Activated CD4-positive, alpha-beta T cell treated with anti-CD3 and anti-CD28 coated beads for 24 hours (primary cell): Measurements from ENCODE around the gene TNS4.

ENCODE experiments used
- DNase-seq, 2 donors: peaks; one replicate each; pipeline ENCODE4 v3.0.0-alpha.2; 2020; ENCODE audit warnings: low read depth in 2 of 2

The TNS4 gene

DNA sequence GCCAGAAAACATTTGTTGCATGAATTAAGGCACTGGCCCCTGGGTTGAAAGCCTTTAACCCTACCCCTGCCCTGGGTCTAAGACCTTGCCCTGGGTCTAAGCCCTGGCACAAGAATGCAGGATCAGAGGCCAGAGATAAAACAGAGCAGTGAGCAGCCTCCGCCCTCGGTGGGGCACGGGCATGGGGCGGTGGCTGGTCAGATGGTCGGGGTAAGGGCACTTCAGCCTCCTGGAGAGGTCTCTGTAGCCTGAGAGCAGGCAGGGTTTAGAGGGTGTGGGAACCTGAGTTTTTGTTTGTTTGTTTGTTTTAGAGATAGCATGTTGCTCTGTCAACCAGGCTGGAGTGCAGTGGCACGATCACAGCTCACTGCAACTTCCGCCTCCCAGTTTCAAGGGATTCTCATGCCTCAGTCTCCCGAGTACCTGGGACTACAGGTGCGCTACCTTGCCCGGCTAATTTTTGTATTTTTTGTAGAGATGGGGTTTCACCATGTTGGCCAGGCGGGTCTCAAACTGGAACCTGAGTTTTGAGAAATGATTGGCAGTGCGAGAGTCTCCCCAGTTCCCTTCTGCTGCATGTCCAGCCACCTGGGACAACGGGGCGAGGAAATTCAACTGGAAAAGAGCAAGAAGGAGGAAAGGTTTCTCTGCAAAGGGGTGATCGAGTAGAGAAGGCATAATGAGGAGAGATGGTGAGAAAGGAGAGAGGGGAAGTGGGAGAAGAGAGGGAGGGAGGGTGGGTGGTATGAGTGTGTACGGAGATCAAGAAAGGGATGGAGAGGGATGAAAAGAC is 27.7 kb downstream of the TNS4 start:
- DNase-seq, result no peak

- DNase-seq, result no peak
These were observed 28.5 kb downstream of the TNS4 start for GRCh38 chr17:40472733-40473452.

- DNase-seq, result no peak
These were observed 29.3 kb downstream of the TNS4 start for GRCh38 chr17:40471846-40472732.

DNA sequence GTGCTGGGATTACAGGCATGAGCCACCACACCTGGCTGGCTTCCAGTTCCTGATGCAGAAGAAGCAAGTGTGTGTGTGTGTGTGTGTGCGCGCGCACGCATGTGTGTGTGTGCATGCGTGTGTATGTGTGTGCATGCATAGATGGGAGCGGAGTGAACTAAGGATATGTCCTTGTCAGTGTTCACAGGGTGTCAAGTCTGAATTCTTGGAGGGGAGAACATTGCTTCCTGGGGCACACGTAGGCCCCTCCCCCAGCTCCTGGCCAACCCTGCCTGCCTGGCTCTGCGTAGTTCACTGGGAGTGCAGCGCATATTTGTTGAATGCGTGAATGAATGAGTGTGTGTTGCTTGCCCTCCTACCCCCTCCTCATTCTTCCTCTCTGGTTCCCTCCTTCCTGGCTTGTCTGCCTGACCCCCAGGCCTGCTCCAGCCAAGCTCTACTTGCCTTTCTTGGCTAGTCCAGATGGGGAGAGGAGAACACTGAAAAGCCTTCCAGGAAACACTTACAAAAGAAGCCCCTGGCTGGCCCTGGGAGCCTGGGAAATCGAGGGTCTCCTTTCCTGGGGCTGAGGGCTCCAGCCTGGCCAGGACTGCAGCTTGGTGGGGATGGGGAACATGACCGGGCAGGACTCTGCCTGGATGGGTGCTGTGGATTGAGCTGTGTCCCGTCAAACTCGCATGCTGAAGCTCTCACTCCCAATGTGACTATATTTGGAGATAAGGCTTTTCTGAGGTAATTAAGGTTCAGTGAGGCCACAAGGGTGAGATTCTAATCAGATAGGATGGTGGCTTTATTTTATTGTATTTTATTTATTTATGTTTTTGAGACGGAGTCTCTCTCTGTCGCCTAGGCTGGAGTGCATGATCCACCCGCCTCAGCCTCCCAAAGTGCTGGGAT is 30.2 kb downstream of the TNS4 start:
- DNase-seq, result no peak

- no peak for DNase-seq
These were observed 31.4 kb downstream of the TNS4 start for GRCh38 chr17:40469805-40470675.

- no peak for DNase-seq
These were observed 32.9 kb downstream of the TNS4 start for GRCh38 chr17:40468560-40468959.

GRCh38 chr17:40467281-40467867 is 34.0 kb downstream of the TNS4 start:
- no peak for DNase-seq

DNA sequence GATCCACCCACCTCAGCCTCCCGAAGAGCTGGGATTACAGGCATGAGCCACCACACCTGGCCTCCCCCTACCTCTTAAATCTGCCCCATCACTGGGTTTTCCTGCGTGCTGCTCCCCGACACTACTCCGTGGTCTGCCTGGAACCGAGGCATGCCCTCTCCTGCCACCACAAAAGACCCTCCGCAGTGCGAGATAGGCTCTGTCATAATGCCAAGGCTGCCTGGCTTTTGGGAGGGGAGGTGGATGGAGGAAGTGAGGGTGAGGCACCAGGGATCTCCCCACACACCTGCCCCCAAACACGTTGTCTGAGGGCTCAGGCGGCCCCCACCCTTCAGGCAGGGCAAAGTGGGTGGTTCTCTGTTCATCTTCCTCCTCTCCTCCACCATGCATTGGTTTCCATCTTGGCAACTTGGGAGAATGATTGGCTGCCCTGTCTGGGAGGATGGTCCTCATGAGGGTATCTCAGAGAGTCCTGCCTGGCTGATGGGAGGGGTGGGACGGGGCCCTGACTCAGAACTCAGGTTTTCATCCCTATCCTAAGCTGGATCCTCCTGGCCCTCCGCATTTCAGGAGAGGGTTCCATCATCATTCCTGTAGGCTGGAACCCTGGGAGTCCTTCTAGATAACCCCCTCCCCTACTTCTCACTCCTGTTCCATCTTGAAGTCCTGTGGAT is 35.0 kb downstream of the TNS4 start:
- DNase-seq, result no peak

DNA sequence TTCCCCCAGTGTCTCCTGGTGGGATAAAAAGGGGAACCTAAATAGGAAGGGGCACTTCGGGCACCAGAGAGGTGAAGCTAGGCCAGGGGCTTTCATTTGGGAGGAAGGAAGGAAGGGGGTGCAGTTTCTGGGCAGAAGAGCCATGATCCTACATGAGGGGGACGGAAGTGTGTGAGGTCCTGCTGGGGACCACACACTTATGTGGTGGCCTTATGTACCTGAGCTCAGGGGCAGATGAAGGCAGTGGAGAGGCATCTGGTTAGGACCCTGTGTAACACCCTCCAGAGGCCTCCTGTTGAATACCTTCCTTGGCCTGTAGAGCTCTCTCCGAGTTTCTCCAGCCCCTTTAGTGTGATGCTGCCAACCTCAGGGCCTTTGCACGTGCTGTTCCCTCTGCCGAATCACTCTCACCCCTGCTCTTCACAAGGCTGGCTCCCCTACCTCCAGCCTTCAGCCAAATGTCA is 37.0 kb downstream of the TNS4 start:
- no peak for DNase-seq

DNA sequence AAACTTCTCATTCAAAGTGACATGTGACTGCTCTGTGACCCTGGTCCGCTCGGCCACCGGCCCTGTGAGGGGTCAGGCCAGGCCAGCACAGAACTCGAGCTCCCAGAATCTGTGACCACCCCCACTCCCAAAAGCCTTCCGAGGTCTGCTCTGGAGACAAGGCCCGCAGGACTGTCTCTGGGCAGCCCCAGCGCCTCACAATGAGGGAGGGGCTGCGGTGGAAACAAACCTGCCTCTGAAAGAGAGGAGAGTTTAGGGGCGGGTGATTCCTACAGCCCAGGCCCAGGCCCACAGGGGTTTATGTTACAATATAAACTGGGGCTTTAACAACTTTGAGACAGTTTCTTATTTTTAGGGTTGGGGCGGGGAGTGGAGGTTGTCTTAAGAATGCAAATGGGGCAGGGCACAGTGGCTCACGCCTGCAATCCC is 38.3 kb downstream of the TNS4 start:
- DNase-seq, result no peak

DNA sequence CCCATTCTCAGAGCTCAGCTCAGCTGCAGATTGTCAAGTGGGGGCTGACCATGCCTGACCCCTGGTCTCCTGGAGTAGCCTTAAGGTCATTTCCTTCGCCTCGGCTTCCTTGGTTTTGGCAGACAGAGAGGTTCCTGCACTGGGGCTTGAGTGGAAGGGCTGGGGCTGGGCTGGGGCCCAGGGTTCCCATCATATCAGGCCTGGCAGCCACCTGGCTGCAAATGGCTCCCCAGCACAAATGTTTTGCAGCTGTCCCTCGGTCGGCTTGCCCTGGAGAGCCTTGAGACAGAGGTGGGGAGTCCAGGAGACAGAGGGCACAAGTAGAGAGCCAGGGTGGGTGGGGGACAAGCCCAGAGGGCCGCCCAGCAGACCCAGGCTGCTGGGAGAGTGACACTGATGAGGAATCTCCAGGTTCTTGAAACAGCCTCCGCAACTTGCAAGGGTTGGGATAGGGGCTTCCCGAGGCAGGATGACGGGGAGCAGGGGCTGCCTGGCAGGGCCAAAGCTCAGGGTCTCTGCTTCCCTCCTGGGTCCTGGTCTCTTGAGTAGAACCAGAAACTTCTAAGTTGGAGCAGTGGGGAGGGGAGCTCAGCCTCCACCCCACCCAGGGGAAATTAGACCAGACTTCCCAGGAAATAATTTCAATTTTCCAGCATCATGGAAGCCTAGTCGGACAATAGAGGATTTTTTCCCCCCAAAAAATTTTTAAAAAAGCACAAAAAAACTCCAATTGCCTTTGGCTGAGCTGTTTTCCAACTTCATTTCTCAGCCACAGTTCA is 38.9 kb downstream of the TNS4 start:
- DNase-seq, result no peak

GRCh38 chr17:40461732-40462342 is 39.6 kb downstream of the TNS4 start:
- DNase-seq, result no peak

DNA sequence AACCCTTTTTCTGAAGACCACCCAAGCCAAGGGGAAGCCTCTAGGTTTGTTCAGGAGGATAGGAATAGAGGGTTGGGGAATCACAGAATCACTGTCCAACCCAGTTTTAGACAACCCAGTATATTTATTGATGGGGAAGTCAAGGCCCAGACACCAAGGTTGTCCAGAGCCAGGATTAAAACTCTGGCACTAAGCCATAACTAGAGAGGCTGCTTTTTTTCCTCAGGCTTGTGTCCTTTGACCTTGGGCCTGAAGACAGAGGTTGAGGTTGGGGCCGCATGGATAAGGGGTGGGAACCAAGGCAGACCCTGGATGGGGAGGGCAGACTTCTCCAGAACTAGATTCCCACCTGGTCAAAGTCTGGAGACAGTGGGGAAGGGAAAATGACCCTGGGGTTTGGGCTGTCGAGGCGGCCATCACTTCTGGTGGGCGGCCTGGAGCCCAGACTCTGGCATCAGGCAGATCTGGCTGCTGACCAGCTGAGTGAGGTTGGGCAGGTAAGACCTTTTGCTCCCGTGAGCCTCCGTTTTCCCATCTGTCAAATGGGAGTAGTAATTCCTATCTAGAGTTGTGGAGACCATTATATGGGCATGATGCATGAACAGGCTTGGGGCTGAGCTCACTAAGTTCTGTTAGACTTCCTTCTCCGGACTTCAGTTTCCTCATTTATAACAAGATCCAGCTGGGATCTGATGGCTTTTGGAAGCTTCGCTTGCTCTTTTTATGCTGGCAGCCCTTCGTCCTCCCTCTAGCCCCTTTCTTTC is 40.3 kb downstream of the TNS4 start:
- no peak for DNase-seq

- no peak for DNase-seq
These were observed 40.8 kb downstream of the TNS4 start for GRCh38 chr17:40460604-40460967.

GRCh38 chr17:40459636-40460603 is 41.5 kb downstream of the TNS4 start:
- DNase-seq, result no peak

DNA sequence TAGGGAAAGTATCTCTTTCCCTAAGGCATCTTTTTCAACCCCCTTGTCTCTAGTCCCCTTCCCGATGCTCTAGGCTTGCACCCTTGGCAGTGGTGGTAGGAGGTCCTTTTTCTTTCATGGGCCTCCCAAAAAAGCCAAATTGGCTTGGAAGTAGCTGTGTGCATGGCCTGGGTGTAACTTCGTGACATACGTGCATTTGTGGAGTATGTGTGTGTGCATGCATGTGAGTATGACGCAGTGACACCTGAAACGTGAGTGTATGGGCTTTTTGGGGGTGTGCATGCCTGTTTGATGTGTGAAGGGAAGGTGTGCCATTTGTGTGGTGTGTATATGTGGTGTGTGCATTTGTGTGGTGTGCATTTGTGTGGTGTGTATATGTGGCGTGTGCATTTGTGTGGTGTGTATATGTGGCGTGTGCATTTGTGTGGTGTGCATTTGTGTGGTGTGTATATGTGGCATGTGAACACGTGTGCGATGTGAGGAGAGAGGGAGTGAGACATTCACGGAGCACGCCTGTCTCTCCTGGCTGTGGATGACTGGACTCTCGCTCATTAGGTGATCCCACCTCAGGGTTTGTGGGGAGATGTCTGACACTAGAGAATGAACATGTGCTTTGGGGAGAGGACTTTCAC is 42.5 kb downstream of the TNS4 start:
- no peak for DNase-seq
